Measurements from ENCODE around the gene KBTBD2.
"Not testable (repeated sequence)": the region's sequence is repeated elsewhere in the genome, so short reads cannot be mapped to it uniquely, and the experiment has no call there.

The KBTBD2 gene

DNA sequence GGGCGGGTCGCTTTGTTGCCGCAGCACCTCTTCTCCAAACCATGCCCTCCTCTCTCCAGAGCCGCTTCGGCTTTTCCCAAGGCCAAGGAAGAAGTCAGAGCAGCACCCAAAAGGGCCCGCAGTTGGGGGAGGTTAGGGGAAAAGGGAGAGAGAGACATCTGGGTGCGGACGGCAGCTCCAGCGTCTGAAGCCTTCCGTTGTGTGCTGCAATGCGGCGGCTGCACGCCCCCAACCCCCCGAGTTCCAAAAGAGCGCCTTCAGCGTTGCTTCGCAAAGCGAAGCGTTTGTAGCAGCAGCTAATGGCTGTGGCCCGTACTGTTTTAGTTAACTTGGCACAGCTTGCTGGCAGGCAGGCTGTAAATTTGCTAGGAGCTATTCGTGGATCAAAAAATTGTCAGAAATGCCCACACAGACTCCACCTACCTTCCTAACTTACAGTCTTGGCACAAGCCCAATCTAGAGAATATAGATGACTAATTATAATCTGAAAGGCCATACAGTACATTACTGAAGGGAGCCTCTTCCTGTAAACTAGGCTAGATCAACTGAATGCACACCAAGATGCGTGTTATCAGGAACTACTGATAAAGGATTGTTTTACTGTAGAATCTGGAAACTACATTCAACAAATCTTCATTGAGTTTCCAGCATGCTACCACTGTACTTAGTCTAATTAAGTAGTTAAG is 1.1 kb upstream of the KBTBD2 start:
- FAIRE-seq = no peak

DNA sequence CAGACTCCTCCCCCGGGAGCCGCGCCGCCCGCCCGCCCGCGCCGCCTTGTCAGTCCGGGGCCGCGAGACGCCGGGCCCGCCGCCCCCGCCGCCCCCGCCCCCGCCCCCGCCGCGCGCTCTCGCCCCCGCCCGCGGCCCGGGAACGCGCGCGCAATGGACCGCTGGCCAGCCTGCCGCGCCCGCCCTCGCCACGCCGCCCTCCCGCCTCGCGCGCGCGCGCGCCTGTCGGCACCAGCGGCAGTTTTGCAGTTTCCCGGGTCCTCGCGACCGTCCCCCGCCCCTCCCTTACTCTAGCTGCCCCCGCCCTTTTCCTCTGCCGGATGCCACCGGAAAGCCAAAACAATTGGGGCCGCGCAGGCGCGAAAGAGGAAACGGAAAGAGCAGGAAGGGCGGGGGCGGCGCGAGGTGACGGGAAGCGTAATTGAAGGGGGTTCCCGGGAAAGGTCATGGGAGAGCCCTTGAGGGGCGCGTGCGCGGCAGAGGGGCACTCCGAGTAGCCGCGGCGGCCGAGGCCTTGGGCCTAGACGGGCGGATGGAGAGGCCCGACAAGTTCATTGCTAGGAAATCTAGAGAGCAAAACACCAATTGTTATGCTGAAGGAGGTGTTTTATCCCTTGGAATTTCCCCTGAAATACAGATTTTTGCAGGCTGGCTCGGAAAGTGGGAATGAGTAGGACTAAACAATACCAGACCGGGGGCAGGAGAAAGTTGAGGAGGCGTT is 400 bp upstream of the KBTBD2 start:
- FAIRE-seq = no peak

DNA sequence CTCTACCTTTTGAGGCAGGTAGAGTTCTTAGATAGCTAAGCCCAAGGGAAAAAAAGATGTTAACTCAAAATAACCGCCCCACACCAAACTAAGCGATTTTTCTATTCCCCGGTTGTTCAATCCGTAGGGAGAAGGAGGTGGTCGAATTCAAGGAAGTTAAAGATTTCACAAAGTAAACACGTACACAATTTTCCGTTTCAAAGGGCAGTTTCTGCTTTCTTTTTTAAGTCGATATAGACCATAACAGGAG is 842 bp downstream of the KBTBD2 start:
- FAIRE-seq = no peak

DNA sequence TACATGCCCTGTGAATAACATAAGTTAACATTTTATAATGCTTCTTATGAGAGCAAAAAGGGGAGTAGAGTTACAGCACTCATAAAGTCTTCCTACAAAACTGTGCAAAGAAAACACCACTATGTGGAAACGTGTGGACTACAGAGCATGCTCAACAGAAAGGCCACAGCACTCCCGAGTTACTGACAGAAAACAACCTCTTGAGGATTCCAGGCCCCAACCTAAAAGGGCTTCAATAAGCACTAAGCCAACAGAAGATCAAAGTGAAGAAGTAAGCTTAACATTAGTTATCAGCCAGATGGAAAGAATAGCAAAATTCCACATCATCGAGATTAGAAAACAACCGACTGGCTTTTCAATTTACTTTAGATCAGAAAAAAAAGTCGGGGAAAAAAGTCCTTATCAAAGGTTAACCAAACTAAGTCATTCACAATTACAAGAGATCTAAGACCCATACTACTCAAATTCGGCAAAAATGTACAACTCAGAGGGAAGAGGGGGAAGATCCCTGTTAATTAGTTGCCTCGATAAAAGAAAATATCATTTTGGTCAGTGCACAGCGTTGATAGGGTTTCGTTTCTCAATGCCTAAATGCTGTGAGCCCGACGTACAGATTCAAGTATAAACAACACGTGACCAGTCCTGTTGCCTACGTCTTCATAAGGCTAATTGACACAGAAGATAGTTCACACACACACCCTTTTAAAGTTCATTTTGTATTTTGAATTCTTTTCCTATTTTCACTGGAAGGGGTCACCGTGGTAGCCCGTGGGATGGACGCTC is 1.4 kb downstream of the KBTBD2 start:
- no peak for FAIRE-seq

- no peak for FAIRE-seq
Measured at GRCh38 chr7:32888505-32888904, 3.1 kb downstream of the KBTBD2 start.

- no peak for FAIRE-seq
Measured at GRCh38 chr7:32887395-32887794, 4.2 kb downstream of the KBTBD2 start.

- no peak for FAIRE-seq
Measured at GRCh38 chr7:32881074-32881982, 10.2 kb downstream of the KBTBD2 start.

- no peak for FAIRE-seq
Measured at GRCh38 chr7:32879460-32879859, 12.1 kb downstream of the KBTBD2 start.

DNA sequence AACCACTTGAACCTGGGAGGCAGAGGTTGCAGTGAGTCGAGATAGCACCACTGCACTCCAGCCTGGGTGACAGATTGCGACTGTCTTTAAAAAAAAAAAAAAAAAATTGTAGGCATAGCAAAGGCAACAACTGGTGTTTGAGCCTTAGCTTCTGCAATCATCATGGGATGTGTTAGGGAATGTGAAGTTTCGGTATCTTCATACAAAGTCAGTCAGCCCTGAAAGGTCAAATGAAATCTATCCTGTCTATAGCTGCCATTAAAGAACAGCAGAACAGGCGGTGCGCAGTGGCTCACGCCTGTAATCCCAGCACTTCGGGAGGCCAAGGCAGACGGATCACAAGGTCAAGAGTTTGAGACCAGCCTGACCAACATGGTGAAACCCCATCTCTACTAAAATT is 13.5 kb downstream of the KBTBD2 start:
- not testable (repeated sequence) for FAIRE-seq

- no peak for FAIRE-seq
Measured at GRCh38 chr7:32872421-32872820, 19.1 kb downstream of the KBTBD2 start.

GRCh38 chr7:32871624-32872371 is 19.8 kb downstream of the KBTBD2 start:
- no peak for FAIRE-seq

- no peak for FAIRE-seq
Measured at GRCh38 chr7:32870298-32870697, 21.3 kb downstream of the KBTBD2 start.

DNA sequence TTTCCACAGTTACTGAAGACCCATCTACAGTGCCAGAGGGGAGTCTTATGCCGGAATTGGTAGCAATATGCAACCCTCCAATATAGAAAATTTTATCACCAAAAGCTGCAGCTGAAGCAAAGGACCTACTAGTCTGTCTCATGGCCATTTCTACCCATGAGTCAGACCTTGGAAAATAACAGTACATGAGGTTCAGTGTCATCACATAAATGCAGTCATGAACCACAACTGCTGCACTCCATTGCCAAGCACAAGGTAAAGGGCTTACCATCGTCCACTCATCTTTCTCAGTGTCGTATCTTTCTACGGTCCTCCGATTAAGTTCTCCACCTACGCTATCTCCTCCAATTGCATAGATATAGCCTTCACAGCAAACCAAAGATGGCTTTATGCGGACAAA is 21.8 kb downstream of the KBTBD2 start:
- no peak for FAIRE-seq

GRCh38 chr7:32868116-32868515 is 23.4 kb downstream of the KBTBD2 start:
- no peak for FAIRE-seq

GRCh38 chr7:32865448-32866030 is 26.0 kb downstream of the KBTBD2 start:
- no peak for FAIRE-seq

GRCh38 chr7:32863872-32864271 is 27.7 kb downstream of the KBTBD2 start:
- not testable (repeated sequence) for FAIRE-seq

- no peak for FAIRE-seq
Measured at GRCh38 chr7:32860090-32860489, 31.5 kb downstream of the KBTBD2 start.

DNA sequence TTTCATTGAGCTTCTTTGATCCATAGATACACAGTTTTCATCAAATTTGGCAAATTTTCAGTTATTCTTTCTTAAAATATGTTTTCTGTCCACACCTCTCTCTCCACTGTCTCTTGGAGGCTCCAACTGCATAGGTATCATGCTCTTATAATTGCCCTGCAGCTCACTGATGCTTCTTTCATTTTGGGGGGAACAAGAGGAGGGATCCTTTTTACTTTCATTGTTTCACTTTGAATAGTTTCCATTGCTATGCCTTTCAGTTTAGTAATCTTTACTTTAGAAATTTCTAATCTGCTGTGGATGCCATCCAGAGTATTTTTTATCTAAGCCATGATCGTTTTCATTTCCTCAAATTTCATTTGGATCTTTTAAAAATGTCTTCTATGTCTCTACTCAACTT is 32.9 kb downstream of the KBTBD2 start:
- FAIRE-seq = no peak

DNA sequence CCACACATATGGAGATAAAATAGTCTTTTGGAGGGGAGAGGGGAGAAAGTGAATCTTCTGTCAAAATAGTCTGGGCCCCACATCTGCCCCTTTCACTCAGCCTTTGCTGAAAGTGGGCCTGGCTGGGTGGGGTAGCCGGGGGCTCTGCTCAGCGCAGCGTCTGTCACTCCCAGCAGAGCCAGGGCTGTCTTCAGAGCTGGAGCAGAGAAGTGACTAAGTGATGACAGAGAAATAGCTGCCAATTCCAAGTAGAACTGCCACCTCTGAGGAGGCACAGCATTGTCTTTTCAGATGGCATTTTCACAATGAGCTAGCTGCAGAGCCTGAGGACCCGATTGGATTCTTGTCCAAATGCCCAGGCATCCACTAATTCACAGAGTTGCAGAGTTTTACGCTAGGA is 34.5 kb downstream of the KBTBD2 start:
- not testable (repeated sequence) for FAIRE-seq

- FAIRE-seq = not testable (repeated sequence)
Measured at GRCh38 chr7:32855837-32856775, 35.5 kb downstream of the KBTBD2 start.

DNA sequence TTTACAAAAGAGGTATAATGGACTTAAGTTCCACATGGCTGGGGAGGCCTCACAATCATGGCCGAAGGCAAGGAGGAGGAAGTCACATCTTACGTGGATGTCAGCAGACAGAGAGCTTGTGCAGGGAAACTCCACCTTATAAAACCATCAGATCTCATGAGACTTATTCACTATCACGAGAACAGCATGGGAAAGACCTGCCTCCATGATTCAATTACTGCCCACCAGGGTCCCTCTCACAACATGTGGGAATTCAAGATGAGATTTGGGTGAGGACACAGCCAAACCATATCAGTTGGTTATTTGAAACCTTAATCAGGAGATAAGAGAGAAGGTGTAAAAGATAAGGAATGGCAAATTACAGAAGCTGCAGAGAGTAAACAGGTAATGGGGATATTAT is 40.9 kb downstream of the KBTBD2 start:
- FAIRE-seq = not testable (repeated sequence)

Data from colon (tissue), 2 donors.